ENCODE data around the gene EXOSC5.
"Not testable (repeated sequence)": the region's sequence is repeated elsewhere in the genome, so short reads cannot be mapped to it uniquely, and the experiment has no call there.

Gene EXOSC5

GRCh38 chr19:41403181-41403970 is 6.2 kb upstream of the EXOSC5 start:
- DNase-seq = no peak

- no peak for DNase-seq
These were observed 4.9 kb upstream of the EXOSC5 start for GRCh38 chr19:41402010-41402409.

- no peak for DNase-seq
These were observed 4.3 kb upstream of the EXOSC5 start for GRCh38 chr19:41401483-41401882.

GRCh38 chr19:41399525-41399924 is 2.4 kb upstream of the EXOSC5 start:
- no peak for DNase-seq

- DNase-seq = no peak
These were observed 1.9 kb upstream of the EXOSC5 start for GRCh38 chr19:41399091-41399490.

GRCh38 chr19:41398598-41398997 is 1.4 kb upstream of the EXOSC5 start:
- no peak for DNase-seq

GRCh38 chr19:41398050-41398418 is 875 bp upstream of the EXOSC5 start:
- no peak for DNase-seq

GRCh38 chr19:41395355-41395754 is 1.8 kb downstream of the EXOSC5 start:
- DNase-seq = no peak

GRCh38 chr19:41392775-41393174 is 4.4 kb downstream of the EXOSC5 start:
- no peak for DNase-seq

- no peak for DNase-seq
These were observed 5.5 kb downstream of the EXOSC5 start for GRCh38 chr19:41391618-41392017.

- no peak for DNase-seq
These were observed 10.7 kb downstream of the EXOSC5 start for GRCh38 chr19:41386442-41386841.

GRCh38 chr19:41384351-41384750 is 12.8 kb downstream of the EXOSC5 start:
- no peak for DNase-seq

GRCh38 chr19:41381536-41381935 is 15.6 kb downstream of the EXOSC5 start:
- DNase-seq = not testable (repeated sequence)

GRCh38 chr19:41377977-41378709 is 19.0 kb downstream of the EXOSC5 start:
- no peak for DNase-seq

GRCh38 chr19:41376998-41377365 is 20.2 kb downstream of the EXOSC5 start:
- no peak for DNase-seq

GRCh38 chr19:41376241-41376997 is 20.7 kb downstream of the EXOSC5 start, which contains the start of gene TMEM91:
TMEM91 (plus strand) TSS chr19:41376533; CDS start chr19:41378310, 1,777 bp downstream.
- DNase-seq = no peak

GRCh38 chr19:41373993-41374392 is 23.2 kb downstream of the EXOSC5 start:
- peak; percentile 95 for DNase-seq

- DNase-seq = no peak
These were observed 24.7 kb downstream of the EXOSC5 start for GRCh38 chr19:41372501-41372900.

- DNase-seq = no peak
These were observed 25.6 kb downstream of the EXOSC5 start for GRCh38 chr19:41371541-41371940.

- not testable (repeated sequence) for DNase-seq
These were observed 26.0 kb downstream of the EXOSC5 start for GRCh38 chr19:41371119-41371518.

- no peak for DNase-seq
These were observed 27.4 kb downstream of the EXOSC5 start for GRCh38 chr19:41369769-41370168.

GRCh38 chr19:41367848-41368301 is 29.3 kb downstream of the EXOSC5 start:
- DNase-seq = no peak

GRCh38 chr19:41366089-41366488 is 31.1 kb downstream of the EXOSC5 start:
- no peak for DNase-seq

Data from COR-L47 (cell line).